Gastrocnemius medialis (tissue), 4 donors: ENCODE results near the gene PKLR.

Source experiments
- POLR2A ChIP-seq, 2 donors: fragments of 450-650 bp; IDR thresholded peaks; one replicate each; pipeline ENCODE4 v1.6.1; 2017; ENCODE audit warnings: antibody characterized with exemption in 2 of 2, mild to moderate bottlenecking in 2 of 2, moderate library complexity in 2 of 2
- TF ChIP-seq, protein P1 (sequence below), 5 experiments: fragments of 450-650 bp in 3 of 5; fragments of 200-600 bp in 2 of 5; sonication (generic) in 2 of 5; IDR thresholded peaks in 4 of 5; conservative IDR thresholded peaks in 1 of 5; 1 replicate in 4 of 5; 2 replicates in 1 of 5; pipeline ENCODE4 v1.5.1; 2016 to 2019; ENCODE audit warnings: antibody characterized with exemption in 5 of 5, mild to moderate bottlenecking in 3 of 5, moderate library complexity in 3 of 5

DNA sequence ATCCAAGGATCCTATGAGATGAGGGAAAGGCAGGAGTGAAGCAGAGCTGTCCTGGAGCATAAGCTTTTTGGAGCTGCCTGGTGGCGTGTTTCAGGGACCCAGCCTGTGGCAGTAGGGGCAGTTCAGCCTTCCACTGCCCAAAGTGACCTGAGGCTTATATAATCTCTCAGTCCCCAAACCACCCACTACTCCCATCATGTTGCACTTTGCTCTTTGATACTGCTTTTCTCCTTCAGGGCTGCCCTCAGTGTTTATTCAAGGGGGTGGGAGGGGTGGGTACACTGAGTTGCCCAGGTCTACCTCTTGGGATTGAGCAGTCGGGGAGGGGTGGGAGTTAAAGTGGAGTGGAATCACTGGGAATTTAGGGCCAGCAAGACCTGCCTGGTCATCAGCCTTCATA is 14.7 kb downstream of the PKLR start:
- TF ChIP-seq, protein P1, sequence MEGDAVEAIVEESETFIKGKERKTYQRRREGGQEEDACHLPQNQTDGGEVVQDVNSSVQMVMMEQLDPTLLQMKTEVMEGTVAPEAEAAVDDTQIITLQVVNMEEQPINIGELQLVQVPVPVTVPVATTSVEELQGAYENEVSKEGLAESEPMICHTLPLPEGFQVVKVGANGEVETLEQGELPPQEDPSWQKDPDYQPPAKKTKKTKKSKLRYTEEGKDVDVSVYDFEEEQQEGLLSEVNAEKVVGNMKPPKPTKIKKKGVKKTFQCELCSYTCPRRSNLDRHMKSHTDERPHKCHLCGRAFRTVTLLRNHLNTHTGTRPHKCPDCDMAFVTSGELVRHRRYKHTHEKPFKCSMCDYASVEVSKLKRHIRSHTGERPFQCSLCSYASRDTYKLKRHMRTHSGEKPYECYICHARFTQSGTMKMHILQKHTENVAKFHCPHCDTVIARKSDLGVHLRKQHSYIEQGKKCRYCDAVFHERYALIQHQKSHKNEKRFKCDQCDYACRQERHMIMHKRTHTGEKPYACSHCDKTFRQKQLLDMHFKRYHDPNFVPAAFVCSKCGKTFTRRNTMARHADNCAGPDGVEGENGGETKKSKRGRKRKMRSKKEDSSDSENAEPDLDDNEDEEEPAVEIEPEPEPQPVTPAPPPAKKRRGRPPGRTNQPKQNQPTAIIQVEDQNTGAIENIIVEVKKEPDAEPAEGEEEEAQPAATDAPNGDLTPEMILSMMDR (IDR thresholded peaks at IDR 0.05 in 4 of 5, conservative IDR thresholded peaks at IDR 0.05 in 1 of 5), result no peak
- no peak for TF ChIP-seq POLR2A (IDR thresholded peaks at IDR 0.05)
